Measurements from ENCODE around the gene LGR4.

The LGR4 gene

DNA sequence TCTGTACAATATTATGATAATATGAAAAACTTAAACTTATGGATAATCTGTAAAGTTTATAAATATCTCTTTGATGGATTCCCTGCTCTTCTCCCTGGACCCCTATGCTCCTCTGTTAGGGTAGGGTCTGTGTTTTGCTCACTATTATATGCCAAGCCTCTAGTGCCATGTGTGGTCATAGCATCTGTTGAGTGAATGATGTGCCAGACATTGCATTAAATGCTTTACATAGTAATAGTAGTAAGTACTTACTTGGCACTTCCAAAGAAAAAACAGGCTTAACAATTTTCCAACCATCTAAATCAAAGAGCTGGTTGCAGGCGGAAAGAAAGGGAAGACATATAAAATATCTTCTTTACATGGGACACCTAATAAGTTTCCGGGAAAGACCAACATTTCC is 46.8 kb downstream of the LGR4 start:
- no peak for DNase-seq

DNA sequence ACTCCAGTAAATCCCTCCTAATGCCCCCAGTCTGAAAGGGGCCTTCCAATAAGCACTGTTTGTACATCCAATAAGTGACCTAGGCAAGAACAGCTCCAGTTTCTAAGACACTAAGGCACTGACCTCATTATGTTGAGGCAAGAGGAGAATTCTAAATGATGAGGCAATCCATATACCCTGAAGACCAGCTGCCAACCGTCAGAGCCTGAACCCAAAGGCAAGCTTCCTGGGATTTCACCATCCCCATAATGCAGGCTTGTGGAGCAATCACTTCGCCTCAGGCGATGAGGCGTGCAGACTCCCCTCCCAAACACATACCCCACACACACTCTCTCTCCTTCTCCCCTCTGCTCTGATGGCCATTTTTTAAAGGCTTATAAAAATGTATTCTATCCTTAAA is 49.5 kb downstream of the LGR4 start:
- DNase-seq = no peak

DNA sequence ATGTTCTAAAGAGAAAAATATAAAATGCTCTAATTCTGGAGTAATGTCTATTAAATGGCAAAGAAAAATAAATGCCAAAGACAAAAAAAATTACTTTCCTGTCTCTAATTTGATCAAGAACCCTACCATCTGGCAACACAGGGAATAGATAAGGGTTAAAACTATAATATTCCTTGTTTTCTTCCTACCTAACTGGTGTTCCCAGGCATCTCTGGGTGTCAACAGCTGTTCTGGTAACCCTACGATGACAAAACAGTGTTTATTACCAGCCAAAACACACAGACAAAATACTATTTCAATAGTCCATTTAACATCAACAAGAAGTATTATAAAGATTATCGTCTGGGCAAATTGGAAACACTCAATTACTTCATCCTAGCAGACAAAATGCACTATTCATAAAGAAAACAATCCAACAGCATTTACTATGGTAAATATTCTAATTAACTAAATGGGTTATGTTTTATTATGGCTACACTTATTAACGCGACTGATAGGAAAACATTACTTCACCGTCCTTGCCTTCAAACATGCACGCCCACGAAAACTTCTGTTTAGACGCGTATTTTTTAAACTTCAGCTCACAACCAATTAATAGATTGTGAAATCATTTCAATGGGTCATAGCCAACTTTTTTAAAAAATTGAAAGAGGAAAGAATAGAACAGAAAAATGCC is 50.6 kb downstream of the LGR4 start:
- DNase-seq = no peak

DNA sequence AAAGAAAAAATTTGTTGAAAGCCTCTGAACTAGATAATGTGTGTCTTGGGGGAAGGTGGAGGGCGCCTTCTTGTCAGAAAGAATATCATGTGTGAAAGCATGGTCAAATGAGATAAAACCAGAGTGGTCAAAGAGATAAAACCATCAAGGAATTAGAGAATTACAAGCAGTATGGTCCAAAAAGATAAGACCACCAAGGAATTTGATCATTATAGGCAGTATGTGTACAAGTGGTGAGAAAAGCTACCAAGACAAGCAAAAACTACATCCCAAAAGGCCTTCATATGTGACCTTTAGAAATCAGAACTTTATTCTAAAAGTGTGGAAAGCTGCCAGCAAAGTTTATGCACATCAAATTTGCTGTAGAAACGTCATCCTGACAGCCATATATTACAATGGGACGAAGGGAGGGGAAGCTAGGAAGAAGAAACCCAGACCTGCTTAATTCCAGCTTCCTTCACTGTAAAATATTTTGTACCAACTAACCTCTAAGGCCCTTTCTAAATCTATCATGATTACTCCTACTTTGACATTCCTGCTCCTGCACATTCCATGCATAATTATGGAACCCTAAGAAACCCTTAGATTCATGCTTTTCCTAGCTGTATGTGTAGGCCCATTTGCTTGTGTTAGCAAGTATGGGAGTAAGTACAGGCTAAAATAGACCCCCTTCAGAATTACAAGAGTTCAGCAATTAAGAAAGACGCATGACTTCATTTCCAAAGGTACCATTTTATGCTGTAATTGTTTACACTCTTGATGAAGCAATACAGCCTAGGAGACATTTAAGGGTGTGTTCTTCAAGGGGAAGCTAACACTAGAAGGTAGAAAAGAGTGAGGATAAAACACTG is 51.6 kb downstream of the LGR4 start:
- DNase-seq = no peak

DNA sequence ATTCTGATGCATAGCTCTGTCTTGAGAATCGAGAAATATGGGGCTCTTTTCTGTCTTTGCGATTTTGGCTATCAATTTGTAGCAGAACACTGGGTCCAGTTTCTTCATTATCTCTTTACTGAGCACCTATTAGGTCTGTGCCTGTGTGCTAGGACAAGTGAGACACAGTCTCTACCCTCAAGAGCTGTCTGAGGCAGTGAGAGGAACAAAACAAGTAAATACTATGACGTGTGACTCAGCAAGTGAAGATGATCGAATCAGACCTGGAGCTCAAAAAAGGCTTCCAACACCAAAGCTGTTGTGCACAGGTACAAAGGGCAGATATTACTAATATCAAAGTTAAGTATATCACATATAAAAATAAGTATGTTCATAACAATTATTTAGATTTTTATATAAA is 52.4 kb downstream of the LGR4 start:
- no peak for DNase-seq

DNA sequence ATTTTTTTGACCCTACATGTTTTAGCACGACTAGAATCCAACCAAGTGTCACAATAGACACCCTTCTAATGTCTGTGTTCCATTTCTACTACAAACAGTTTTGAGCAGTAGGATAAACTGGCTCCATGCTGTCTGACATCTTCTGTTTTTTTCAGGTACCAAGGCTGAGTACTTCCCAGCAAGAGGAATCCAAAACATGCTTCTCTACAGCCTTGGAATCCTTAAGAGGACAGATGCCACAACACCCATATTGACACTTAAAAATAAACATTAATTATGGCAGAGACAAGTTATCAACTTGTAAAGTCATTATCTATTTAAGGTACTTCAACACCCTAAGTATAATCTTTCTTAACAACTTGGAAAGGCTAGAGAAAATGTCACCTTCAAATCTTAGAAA is 54.2 kb downstream of the LGR4 start:
- DNase-seq = no peak

DNA sequence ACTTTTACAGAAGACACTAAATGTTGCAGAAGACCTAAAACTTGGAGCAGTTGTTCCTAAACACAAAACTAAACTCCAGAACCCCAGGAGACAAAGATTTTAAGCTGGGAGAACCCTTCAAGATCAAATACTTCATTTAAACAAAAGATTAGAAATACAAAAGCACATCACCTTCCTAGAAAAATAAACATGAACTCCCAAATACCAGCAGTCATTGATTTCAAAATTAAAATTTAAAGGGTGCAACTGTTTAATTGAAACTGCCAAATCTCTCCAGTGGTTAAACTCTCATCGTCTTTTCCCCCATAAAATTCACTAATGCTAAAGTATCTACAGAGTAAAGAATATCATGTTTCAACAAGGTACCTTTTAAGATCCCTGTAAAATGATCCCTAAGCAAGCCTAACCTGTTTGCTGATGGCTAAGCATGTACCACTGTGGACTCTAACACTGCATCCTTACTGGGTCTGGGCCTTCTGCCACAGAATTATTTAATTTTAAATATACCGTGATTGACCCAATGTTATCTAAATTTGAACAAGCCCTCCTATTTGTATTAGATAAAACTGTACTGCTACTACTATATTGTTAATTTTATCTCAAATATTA is 55.9 kb downstream of the LGR4 start:
- no peak for DNase-seq

DNA sequence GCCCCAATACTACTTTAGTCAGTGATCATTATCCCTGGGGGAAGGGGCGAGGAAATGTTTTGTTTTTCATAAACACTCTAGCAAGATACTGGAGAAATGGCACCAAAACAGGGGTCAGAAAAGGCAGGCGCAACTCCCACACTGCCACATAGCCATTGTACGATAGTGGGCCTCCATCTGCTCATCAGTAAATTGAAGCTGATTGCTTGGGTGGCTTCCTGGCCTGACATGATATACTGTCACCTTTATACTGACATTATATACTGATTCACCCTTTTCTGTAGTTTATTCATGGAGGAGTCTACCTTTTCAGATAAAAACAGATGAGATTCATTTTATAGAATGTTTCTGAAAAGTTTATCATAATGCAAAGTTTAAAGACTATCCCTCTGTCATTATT is 57.9 kb downstream of the LGR4 start:
- DNase-seq = no peak

DNA sequence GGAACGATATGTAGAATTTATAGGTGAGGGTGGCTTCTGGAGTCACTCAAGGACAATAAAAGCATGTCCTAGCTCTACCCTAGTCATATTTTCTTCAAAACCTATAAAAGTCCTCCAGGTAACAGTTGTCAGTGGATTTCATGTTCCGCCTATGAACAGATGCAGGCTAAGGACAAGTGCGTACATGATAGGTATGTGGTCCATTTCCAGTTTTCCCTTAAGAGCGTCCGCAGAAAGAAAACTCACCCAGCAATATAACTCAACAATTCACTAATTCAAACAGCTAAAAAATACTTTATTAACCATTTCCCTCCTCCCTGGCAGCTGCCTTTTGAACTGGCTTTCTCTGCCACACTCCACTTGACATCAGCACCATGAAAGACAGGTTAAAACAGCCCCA is 59.4 kb downstream of the LGR4 start:
- no peak for DNase-seq

DNA sequence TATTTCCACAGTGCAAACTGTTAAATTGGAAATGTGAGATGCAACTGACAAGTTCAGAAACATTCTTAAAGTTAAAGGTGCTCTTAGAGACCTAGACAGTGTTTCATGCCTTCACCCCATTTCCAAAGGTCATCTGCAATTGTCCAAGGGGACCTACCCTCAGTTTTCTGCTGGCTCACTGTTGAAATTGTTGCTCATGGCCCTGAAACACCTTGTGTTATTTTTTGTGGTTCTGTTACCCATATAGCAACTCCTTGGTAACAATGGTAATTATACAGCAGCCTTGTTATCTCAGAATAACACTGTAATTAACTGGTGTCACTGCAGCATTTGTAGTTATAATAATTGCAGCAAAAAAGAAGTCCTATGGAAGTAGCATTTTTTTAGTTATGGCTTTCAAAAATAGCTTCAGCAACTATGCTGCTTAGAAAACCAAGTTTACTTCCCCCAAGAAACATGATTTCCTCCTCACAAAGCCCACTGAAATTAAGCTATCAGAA is 60.3 kb downstream of the LGR4 start:
- no peak for DNase-seq

DNA sequence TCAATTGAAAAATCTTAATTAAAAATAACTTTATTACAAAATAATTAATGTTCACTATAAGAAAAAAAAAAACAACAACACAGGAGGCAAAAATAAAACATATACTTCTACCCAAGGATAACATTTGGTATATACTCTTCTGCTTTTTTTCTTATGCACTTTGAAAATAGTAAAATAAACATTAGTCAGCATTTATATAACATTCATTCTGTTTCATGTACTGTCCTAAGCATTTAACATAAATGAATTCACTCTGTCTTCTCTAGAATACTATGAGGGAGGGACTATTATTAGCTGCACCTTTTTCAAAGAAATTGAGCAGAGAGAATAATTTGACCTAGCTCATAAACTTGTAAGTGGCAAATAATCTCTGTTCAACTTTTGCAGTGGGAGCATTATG is 61.3 kb downstream of the LGR4 start:
- DNase-seq = no peak

DNA sequence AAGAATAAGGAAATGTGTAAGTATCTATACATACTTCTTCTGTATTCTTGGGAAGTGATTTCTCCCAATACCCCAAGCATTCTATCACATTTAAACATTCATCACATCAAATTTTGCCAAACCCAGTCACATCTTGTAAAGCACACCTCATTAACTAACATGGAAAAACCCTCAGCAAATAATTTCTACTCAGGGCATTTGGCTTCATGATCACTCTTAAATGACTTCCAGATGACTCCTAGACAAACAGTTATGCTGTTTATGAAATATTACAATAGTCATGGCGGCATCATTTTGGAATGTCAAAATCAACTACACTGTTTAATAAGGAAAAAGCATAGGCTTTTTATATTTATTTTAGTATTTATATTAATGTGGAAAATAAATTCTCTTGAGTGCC is 62.3 kb downstream of the LGR4 start:
- DNase-seq = no peak

DNA sequence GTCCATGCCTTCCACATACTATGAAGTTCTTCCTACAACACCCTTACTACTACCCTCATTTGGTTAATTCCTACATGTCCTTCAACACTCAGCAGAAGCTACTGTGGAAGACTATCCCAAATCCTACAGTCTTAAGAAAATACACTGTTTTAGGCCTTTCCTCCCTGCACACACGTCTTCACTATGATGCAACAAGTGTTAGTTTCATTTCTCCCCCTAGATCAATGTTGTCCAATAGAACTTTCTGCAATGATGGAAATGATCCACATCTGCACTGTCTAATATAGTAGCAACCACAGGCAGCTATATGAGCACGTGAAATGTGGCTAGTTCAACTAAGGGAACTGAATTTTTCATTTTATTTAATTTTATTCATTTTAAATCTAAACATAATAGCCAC is 62.8 kb downstream of the LGR4 start:
- no peak for DNase-seq

DNA sequence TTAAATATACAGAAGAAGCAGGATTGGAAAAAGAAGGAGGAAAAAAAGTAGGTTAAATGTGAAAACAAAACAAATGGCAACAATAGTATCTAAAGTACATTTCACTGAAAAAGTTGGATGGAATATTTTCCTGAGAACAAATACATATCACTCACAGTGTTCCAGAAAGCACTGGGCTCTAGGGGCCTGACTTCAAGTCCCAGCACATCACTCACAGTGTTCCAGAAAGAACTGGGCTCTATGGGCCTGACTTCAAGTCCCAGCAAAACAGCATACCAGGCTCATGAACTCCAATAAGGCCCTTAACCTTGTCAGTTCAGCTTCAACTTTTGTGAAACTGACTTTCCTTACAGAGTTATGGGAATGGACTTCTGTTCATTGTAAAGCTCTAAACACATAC is 63.5 kb downstream of the LGR4 start:
- no peak for DNase-seq

DNA sequence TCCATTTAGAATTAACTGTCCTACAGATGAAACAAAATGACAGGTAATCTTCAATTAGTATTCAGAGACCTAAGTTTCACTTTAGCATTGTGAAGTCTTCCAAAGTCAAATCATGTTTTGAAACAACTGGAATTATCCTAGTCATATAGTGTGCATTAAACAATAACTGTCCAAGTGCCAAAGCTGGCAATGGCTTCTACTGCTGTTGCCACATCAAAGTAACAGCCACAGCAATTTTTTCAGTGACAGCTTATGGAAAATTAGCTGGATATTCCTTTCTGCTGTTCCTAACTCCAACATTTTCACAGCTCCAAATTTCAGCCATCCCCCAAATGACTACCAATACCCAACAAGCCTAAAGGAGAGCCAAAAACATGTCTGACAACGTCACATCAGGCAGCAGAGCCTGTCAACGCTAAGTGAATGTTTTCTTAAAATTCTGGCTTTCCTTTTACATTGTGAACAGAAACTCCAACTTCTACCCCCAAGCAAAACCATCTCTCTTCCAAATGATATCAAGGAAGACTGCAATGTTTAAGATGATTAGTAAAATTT is 64.3 kb downstream of the LGR4 start:
- DNase-seq = no peak

DNA sequence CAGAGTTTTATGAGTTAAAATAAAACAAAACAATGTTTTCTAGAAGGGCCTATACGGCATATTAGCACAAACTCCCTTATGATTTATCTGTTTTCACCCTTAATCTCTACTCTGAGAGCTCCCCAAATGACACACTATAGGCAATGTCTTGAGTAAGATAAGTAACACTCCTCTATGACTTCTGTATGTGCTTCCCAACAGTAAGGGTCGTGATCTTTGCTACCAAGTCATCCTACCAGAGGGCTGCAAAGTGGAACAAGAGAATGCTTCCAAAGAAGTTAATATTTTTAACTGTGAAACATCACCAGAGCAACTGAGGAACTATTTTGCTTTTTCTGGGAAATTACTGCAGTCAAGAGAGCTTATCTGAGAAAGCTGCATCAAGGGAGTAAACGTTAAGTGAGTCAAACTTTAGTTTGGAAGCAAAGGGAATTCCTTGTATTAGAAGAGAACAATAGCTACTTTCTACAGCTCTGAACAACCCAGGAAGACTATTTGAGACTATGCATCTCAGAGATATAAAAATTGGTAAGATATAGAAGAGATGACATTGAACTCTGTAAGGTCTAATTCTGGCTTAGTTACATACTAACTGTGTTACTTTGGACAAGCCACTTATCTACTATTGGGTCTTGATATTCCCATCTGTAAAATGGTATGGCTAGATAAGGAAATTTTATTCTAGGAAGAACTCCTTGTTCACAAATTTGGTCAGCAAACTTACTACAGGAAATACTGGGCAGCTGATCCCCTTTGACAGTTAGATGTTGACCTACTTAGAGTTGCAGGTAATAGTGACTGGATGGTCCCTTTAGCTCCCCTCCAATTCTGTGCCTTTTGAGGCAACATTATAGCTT is 65.9 kb downstream of the LGR4 start:
- DNase-seq = no peak

DNA sequence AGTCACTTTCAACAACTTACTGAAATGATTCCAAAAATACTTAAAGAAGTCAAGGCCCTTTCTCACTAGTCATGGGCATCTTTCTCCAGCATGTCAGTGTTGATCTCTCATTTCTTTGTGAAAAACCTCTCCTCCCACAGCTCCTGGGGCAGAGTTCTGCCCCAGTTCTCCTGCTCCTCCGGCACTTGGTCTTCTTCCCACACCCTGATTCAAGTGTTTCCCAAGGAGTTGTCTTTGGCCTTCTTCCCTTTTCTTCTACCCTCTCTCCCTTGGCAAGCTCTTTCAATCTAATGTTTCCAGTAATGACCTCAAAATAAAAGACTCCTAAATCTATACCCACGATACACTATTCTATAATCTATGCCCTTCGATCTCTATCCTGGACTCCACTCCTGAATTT is 67.5 kb downstream of the LGR4 start:
- no peak for DNase-seq

DNA sequence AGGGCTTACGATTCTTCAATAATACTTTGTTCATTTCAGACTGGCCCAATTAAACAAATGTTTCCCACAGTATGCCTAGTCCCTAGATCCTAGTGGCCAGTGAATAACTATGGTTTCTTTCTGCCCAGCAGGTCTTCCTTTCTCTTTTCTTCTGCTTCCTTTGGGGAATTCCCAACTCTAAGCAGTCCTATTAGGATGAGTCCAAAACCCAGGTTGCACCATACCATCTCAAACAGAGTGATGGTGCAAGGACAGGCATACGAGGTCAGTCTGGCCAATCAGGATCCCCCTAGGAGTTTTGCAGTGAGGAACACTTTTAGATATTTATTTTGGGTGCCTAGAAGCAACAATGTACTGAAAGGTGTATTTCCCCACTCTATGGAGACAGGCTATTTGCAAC is 68.2 kb downstream of the LGR4 start:
- DNase-seq = no peak

DNA sequence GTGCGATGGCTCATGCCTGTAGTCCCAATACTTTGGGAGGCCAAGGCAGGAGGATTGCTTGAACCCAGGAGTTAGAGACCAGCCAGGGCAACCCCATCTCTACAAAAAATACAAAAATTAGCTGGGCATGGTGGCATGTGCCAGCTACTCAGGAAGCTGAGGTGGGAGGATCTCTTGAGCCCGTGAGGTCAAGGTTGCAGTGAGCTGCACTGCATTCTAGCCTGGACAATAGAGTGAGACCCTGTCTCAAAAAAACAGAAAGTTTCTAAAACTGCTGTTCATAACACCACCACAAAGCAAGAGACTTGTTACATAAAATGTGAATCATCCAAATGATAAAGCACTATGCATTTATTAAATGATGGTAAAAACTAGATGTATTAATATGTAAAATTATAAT is 69.4 kb downstream of the LGR4 start:
- DNase-seq = no peak

DNA sequence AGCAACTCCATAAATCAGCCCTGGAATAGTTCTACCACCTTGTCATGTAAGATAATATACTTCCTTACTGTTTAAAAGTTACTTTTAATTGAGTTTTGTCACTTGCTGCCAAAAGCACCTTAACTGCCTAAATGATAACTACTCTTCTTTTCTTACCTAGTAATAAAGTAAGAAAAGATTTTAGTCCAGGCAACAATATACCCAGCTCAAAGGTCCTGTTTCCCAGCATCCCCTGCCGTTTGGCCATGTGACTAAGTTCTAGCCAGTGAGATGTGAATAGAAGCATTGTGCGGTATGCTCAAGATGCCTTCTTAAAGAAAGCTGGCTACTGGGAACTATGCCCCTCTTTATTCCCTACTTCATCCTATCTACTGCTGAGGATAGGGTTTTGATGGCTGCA is 70.1 kb downstream of the LGR4 start:
- DNase-seq = no peak

DNA sequence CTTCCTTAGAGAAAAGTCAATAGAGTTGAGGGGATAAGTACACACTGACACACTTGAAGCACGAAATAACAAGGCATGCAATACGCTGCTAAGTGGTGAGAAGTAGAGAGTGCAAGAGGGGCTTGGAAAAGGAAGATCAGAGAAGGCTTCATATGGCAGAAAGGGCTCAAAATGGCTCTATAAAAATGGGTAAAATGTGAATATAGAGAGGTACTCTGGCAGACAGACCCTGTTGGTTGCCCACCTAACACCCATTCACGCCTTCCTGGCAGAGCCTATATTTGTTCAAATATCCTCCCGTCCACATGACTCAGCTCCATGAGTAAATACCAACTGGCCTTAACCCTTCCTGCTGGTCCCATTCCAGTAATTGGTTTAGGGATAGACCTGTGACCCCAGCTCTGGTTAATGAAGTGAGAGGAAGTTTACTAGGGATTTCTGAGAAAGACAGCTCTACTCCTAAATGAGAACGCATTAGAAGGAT is 70.7 kb downstream of the LGR4 start:
- DNase-seq = no peak

DNA sequence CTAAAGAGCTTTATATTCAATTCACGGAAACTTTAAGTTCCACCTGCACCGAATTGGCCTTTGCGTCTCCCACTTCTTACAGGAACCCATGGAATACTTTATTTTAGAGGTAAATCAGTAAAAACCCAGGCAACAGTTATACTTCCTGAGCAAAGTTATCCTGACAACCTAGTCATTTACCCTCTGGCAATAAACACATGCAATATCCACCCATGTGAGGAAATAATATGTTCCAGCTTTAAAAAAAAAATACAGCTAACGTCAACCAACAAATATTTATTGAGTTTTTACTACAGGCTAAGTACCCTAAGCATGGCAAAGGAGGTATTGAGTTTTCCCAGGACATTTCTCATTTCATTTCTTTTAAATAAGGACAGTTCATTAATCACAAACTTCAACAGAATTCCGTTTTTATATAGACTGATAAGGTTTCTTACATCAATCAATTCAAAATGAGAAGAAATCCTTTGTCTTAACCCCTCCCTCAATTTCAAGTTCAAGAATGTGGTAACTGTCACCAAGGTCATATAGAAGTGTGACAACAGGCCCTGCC is 71.2 kb downstream of the LGR4 start:
- DNase-seq = no peak
